Stimulated activated CD4-positive, alpha-beta T cell treated with anti-CD3 and anti-CD28 coated beads, Interleukin-15, amount 100 ng/mL, for 24 hours (primary cell): ENCODE results near the gene KIF13A.
A peak's percentile ranks its signal among the peaks of the same experiment; 100 is the strongest.
"Not testable (repeated sequence)": the region's sequence is repeated elsewhere in the genome, so short reads cannot be mapped to it uniquely, and the experiment has no call there.

Source experiments
- DNase-seq: peaks from one replicate; pipeline ENCODE4 v3.0.0-alpha.2; 2020

Gene KIF13A

DNA sequence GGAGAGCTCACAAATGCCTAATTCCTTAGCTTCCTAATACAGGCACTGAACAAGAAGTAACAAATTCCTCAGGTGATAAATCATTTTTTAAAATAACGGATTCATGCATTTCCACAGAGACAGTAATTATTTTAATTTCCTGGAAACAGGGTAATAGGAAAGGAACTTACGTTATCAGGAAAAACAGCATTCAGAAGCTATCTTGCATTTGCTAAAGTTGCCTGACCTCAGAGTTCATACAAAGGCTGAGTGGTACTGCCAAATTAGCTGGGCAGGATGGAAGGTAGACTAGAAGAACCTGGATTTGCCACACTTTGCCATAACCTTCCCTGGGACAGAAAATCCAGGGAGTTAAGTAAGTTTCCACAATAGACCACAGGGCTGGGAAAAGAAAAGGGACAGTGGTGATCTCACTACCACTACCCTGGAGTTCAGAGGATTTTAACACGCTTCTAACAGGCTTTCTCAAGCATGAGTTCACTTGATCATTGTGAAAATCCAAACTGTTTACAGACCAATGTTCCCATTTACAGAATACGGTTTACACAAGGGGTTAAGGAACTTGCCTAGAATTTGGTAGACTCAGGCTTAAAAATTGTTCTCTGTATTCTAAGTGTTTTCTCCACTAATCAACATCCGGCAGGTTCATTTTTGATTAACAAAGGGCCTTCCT lies 57.0 kb downstream of the KIF13A start:
- no peak for DNase-seq

DNA sequence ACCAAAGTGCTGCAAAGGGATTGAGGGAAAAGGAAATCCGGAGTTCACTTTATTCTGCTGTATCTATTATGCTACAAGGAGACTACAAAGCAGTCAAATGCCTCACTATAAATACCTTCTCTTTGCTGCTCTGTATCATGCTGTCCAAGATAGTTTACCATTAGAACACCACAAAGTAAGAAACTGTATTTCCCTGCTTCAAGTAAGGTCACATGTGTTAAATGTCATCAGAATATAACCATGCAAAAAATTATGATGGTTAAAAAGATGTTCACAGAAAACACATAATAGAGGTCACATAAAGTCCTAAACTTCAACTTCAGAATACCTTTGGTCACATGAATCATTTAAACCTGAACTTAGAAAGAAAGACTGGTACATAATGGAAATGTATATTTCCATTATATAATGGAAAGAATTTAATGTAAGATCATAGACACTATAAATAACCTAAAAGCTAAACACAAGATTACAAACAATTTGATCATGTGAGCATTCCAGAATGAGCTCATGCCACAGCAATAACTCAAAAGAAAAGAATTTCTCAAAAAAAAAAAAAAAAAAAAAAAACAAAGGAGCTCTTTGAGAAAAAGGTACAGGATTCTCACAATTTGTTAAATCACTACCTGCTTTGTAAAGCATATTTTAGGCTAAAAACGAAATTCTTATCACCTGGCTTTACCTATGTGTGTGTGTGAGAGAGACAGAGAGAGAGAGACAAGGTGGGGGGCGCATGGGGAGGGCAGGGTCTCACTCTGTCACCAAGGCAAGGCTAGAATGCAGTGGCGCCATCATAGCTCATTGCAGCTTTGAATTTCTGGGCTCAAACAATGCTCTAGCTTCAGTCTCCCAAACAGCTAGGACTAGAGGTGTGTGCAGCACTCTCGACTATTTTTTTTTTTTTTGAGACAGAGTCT lies 58.7 kb downstream of the KIF13A start:
- no peak for DNase-seq

DNA sequence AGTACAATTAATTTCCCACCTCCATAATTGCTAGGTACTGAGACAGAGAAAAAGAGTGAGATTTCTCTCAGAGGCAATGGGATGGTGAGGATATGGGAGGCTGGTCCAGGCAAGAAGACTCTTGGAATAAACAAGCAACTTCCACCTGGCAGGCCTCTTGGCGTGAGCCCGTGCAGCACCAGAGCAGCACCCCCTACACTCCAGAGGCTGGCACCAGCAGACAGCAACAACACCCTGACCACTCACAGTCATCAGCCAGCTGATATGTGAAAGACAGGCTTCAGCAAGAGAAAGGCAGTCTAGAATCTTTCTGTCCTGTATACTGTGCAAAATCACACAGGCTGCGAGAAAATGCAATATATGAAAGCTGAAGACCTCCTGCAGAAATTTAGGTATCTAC lies 59.7 kb downstream of the KIF13A start:
- no peak for DNase-seq

DNA sequence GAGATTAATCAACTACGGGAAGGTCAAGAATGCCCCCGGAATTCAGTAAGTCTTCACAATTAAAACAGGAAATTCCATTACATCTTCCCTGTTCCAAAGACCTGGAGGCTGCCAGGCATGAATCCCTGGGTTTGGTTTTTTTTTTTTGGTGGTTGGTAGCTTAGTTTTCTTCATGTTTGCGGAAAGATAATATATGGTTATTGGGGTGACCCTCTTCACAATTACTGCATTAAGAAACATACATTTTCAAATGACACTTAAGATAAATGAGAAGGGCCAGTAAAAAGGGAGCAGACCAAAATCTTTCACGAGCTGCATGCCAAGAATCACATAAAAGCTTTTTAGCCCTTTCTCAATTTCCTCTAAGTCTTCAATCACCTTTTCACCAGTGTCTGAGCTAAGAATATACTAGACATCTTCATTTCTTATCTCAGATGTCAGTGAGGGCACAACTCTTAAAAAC lies 64.0 kb downstream of the KIF13A start:
- no peak for DNase-seq

DNA sequence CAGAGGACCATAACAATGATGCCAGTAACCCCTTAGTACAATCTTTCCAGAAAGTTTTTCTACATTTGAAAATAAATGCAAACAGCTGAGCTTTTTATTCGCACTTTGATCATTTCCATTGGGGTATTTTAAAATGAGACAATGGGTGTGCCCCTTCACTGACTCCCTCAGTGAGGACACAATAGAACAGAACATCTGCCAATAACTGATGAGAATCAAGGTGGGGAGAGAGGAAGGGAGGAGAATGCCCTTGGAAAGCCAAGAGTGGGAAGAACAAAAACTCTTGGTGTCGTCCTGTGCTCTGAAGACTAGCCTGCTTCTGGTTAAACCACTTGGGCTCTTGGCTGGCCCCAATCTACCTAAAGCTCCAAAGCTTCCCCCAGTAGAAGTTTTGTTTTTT lies 66.0 kb downstream of the KIF13A start:
- no peak for DNase-seq

DNA sequence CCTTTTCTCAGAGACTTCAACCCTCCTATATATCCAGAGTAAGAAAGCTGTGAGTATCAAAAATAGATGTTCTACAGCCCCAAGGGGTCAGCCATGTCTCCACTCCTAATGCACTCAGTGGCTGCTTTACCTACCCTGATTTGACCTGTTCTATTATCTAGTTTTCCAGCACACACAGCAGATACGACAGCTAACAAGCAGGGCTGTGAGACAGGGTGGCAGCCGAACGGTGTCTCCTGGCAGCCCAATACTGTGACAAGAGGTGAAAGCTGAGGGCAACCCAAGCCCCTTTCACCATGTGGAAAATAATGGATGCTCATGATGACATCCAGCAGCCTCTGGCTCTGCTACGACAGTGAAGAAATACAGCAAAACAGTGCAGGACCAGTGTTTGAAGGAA lies 67.9 kb downstream of the KIF13A start:
- DNase-seq, result no peak

DNA sequence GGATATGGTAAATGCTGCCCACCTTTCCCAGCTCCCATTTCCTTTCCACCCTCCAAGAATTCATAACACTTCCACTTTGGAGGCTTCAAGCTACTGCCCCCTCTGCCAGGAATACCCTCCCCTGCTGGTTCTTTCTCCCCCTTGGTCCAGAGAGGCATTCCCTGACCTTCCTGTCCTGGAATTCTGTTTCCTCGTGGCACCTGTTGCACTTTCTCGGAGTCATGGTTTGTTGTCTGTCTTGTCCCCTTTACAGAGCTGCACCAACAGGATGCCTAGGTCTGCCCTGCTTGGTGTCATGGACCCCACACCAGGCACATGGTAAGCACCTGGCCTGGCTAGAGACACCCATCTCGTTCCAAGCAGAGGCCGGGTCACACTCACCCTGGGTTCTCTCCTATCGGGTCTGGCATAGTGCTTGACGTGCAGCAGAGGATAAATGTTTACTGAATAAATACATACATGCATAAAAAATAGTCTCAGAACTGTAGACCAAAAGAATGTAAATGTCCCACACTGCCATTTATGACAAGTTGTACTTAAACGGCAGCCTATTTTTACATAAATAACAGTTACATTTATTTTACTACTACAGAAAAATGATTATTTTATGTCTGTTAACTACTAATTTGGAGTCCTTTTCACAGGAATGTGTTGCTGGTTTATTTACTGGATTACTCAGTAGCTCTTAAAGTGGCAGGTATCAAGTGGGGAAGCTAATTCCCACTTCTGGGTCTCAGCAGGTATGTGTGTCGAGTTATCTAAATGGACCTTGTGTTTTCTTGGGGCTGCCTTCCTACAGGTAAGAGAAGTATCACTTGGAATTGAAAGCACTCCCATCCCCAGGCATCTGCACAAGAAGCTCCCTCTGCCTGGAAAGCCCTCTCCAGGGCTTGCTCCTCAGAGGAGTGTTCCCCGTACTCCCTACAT lies 69.3 kb downstream of the KIF13A start:
- no peak for DNase-seq

DNA sequence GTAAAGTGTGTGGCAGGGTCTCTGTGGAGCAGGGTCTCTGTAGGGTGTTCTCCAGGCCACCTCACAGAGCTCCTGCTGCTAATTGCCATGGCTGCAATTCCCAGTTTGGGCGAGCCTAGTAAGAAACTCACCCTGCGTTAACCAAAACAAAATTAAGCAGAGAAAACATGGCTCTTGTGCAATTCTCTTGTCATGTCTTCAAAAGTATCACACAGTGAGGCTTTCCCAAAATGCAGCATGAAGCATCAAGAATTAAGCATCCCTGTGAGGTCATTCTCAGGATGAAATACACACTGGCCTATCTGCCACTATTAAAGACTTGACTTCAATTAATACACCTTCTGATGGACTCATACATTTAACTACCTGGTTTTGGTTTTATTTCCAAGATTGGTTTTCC lies 72.8 kb downstream of the KIF13A start:
- DNase-seq, result no peak

DNA sequence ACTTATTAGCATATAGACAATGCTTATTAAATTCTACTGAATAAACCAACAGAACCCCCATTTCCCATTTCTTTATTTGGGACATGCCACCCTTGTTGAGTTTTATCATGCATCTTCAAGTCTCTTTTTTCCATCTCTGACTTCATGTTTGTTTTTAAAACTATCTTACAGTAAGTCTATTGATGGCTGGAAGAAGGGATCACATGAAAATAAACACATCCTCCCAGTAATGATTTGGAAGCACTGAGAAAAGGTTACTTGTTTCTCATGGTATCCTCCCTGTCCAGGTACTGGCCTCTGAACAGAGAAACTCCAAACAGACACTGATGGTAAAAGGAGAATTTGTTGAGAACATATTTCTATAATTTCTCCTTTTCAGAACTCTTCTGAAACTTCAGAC lies 74.9 kb downstream of the KIF13A start:
- DNase-seq, result no peak

DNA sequence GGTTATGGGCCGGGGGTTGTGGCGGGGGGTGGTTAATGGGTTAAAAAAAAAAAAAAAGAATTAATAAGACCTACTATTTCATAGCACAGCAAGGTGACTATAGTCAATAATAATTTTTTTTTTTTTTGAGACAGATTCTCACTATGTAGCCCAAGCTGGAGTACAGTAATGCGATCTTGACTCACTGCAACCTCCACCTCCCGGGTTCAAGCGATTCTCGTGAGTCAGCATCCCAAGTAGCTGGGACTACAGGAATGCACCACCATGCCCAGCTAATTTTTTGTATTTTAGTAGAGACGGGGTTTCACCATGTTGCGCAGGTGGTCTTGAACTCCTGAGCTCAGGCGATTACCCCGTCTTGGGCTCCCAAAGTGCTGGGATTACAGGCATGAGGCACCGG lies 75.8 kb downstream of the KIF13A start:
- not testable (repeated sequence) for DNase-seq

DNA sequence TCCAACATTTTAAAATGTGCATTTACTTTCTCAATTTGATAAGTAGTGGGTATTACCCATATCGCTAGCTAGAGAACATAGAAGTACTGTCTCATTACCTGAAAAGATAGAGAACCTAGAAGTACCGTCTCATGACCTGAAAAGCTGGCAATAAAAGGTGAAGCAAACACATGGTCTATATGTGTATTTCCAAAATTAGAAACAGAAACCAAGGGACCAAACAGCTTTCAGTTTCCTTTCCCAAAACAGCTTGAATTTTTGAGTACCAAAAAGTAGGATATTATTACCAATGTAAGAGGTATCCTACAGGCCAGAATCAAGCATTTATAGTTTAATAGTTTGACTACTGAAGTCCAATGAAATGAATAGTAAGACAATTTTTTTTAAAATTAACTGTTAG lies 77.2 kb downstream of the KIF13A start:
- DNase-seq, result no peak

DNA sequence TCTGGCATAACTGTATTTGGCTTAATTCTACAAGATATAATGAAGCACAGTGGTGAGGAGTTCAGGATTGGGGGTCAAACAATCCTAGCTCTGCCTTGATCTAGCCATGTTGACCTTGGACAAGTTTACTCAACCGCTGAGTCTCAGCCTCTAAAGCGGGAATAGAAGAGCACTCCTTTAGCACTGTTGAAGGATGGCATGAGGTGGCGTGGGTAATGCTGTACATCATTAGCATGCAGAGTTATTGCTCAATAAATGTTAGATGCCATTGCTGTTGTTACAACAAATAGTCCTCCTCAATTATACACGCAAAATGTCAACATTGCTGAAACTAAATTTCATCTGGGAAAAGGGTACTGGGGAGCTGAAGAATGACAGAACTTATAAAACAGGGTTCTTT lies 78.6 kb downstream of the KIF13A start:
- no peak for DNase-seq

DNA sequence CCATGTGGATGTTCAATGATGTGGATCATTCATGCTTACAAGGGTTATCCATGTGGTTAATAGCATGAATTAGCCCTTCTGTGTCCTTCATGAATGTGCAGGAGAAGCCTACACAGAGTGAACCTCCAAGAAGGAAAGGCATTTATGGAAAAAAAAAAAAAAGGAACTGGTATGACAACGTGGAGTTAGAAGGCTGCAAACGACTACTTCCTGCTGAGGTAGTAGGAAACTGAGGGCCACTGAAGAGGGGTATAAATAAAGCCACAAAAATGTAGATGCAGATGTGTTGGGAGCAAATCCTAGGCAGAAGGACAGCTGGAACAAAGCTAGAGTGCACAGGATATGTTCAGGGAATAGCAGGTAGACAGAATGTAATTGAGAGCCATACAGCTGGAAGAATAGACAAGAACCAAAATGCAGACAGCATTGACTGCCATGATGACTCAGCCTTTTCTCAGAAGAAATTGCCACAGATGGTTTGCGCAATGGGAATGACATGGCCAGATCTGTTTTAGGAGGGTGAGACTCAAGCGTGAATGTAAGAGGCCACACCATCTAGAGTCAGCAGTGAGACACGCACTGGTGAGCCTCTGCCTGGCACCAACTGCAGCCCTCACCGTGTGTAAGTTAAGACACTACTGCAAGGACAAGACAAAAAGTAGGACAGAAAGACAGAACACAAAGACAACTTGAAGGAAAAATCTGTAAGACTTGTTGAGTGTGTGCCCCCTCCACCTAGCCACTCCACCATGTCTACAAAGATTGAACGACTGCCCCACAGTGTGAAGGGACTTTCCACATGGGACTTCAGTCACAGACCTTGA lies 79.8 kb downstream of the KIF13A start:
- DNase-seq, result peak; percentile 8

DNA sequence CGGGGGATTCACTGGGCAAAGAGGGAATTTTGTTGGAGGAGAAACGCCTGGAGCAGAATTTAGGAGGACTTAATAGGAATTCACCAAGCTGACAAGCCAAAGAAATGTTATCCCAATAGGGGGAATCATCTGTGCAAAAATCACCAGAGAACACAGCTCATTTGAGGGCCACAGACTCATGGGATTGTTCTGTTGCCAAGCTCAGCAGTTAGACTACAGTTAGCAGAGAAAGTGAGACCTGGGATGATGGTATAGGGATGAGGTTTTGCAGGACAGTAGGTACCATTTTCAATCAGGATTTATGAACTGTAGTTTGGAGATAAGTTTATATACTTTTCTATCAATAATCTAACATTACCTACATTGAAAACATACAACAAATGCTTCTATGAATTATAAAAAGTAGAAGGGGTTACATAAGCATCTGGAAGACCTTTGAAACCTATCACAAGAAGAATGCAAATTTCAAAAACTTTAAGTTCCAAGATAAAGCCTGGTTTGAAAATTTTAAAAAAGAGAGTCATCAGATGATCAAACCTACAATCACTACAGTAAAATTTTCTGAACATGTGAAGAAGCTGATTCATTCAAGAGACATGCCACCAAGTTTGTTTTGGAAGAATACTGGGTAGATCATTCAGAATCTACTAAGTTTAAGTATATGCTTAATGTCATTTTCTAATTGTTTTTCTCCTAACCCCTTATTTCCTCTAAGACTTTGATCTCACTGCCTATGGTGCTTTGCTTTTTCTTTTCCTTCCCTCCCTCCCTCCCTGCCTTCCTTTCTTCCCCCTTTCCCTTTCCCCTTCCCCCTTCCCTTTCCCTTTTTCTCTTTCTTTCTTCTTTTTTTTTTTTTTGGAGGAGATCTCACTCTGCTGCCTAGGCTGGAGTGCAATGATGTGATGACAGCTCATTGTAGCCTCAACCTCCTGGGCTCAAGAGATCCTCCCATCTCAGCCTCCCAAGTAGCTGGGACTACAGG lies 81.5 kb downstream of the KIF13A start:
- DNase-seq, result no peak

DNA sequence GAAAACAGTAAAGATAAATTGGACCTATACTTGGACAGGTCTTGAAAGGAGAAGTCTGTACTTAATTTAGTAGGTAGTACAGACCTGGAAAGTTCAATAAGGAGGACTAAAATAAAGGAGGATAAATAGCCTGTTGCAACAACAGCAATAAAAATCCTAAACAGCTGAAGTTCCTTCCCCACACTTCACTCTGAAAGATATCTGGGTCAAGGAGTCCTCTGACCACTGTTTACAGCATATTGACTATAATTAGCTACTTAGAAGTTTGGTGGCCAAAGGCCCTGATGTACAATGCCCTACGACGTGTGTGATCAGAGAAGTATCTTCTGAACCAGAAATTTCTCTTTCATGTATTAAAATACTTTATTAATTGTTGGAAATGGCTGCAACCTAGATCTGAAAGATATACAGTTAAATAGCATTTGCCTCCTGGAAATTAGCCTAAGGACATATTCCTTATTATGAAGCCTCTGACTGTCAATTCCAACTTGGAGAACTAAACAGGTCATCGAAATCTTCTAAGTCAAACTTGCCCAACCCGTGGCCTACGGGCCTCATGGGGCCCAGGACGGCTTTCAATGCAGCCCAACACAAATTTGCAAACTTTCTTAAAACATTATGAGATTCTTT lies 82.8 kb downstream of the KIF13A start:
- no peak for DNase-seq

DNA sequence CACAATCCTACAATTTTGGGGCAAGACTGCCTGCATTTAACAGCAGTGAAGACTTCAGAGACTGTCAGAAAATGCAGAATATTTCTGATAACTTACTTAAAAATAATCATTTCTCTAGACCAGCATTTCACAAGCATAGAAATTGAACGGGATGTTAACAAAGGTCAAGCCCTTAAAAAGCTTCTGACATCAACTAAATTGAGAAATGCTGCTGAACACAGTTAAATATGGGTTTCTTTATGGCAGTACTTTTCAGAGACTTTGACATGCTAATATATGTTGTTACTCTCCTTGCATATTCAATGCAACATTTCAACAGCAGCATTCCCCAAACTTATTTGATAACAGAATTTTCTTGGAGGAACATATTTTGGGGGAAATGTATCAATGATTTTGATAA lies 84.5 kb downstream of the KIF13A start:
- DNase-seq, result no peak

DNA sequence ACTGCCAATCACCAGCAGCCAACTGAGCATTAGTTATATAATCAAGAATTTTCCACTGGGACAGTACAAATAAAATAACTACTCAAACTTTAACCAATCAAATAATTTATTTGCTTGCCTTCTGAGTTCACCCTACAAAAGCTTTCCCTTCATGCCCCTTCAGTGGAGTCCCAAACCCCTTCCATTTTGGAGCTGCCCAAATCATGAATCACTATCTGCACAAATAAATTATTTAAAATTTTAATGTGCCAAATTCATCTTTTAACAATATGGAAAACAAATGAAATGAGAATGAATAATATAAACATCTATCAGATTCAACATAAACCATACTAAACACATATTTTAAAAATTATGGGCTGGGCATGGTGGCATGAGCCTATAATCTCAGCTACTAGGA lies 85.9 kb downstream of the KIF13A start:
- no peak for DNase-seq

DNA sequence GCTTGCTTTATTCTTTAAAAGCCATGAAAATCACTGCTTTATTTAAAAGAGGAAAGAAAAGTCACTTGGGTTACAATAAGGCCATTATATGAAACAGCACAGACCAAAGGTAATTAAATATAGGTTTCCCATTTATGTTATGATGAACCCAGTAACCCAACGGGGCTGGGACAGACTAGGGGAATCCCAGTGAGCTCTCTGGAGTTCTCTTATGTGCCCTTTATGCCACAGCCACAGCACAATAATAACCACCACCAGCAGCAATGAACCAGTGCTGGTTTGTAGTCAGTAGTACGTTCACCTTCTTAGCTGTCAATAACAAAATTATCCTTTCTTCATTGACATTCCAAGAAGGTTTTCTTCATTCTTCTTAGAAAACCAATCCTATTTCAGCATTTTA lies 87.4 kb downstream of the KIF13A start:
- no peak for DNase-seq

DNA sequence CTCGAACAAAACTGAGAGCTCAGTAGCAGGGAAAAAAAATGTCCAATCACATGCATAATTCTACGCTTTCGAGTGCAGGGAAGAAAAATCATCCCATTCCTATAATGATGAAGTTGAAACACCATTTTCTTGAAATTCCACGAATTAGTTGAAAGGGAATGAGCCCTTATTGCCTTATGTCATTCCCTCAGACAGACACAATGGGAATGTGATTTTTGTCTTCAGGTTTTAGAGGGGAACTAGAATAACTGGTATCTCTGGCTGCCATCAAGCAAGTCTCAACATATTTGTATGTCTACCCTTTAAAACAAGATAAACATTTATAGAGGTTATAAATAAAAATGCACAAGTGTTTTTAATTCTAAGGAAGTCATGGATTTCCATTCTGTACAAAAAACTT lies 87.9 kb downstream of the KIF13A start:
- no peak for DNase-seq

DNA sequence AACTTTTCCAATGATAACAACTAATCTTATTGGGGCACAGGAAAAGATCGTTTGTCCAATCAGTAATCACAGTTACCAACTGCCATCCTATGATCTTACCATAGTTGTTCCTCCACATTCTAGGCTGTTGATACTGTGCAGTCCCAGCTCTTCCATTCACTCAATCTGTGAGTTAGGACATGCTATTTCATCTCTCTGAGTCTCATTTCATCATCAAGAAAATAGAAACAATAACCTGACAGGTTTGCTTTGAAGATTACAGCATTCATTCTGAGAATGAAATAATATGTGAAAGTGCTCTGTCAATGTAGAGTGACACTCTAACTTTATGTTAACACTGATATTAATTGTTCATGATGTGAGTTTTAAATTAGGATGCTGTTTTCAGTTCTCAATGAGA lies 89.8 kb downstream of the KIF13A start:
- DNase-seq, result no peak

DNA sequence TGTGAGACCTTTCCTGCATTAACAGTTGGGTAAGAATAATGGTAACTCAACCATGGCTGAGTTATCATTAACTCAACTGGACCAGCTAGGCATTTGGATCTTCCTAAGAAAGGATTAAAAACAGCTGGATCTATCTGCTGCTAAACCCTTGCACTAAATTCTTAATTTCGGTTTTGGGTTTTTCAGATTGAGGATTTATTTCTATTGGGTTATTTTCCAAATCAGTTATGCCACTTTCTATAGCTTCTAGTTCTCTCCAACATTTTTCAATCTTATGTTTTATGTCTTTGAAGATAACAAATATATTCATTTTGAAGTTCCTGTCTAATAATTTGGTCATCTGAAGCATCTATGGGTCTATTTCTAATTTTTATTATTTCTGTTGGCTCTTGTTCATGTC lies 92.5 kb downstream of the KIF13A start:
- DNase-seq, result no peak
